ENCODE measurements around the gene ABHD12B. TPM values are rescaled to one million over a fixed set of nuclear protein-coding genes. Genes with fewer than 3 reads are reported as not detected.
"Not testable (repeated sequence)": the region's sequence is repeated elsewhere in the genome, so short reads cannot be mapped to it uniquely, and the experiment has no call there.

The ABHD12B gene
- total RNA-seq, 2 experiments from 2014 or later, result not detected

GRCh38 chr14:50910495-50911420, 38.9 kb downstream of the ABHD12B start:
- H3K9me3 ChIP-seq (ENCODE audit: control insufficient read depth in 1 of 2, insufficient read depth in 1 of 2, low read length in 2 of 2), result no peaks in the 10 kb centered on the region
- Mint-ChIP-seq H3K9me3 (no peaks in the 10 kb centered on the region), H3K4me1 (ENCODE audit: low read depth) (no peaks in the 10 kb centered on the region), H3K27ac (no peak overlapping the region), H3K36me3 (ENCODE audit: low read depth) (no peaks in the 10 kb centered on the region), H3K27me3 (peaks cover 9% of the 10 kb centered on the region), H3K4me3 (no peak overlapping the region)
- DNase-seq (no peak), ATAC-seq (ENCODE audit: poor library complexity) (no peak)
- no peaks in the 10 kb centered on the region for H3K4me1 ChIP-seq (ENCODE audit: insufficient read depth, low read length)
- TF ChIP-seq CTCF (IDR thresholded peaks at IDR 0.05), result no peak
- ChIA-PET CTCF (no interaction called here), POLR2A (no interaction called here)
- no peak overlapping the region for H3K4me3 ChIP-seq (ENCODE audit: low read length)
- no peak overlapping the region for H3K27ac ChIP-seq (ENCODE audit: low read depth in 1 of 2, low read length in 2 of 2)
- H3K36me3 ChIP-seq (ENCODE audit: insufficient read depth, low read length), result no peaks in the 10 kb centered on the region
- intact Hi-C loops (cut with DNase I, micrococcal nuclease), result no loop called here
- peaks cover 10 to 14% of the 10 kb centered on the region in 2 experiments for H3K27me3 ChIP-seq (ENCODE audit: control insufficient read depth in 1 of 2, insufficient read depth in 2 of 2, low read length in 2 of 2)

GRCh38 chr14:50917449-50917848, 45.6 kb downstream of the ABHD12B start:
- no peak for DNase-seq
- Mint-ChIP-seq H3K9me3 (no peaks in the 10 kb centered on the region), H3K4me1 (ENCODE audit: low read depth) (no peaks in the 10 kb centered on the region), H3K36me3 (ENCODE audit: low read depth) (no peaks in the 10 kb centered on the region), H3K27ac (no peak overlapping the region), H3K27me3 (peaks cover 6% of the 10 kb centered on the region), H3K4me3 (no peak overlapping the region)
- POLR2A ChIA-PET, result no interaction called here
- H3K9me3 ChIP-seq (ENCODE audit: control insufficient read depth in 1 of 2, insufficient read depth in 1 of 2, low read length in 2 of 2), result no peaks in the 10 kb centered on the region
- no peak overlapping the region for H3K27ac ChIP-seq (ENCODE audit: low read depth in 1 of 2, low read length in 2 of 2)
- CTCF ChIA-PET, result no interaction called here
- H3K36me3 ChIP-seq (ENCODE audit: insufficient read depth, low read length), result no peaks in the 10 kb centered on the region
- H3K4me3 ChIP-seq (ENCODE audit: low read length), result no peak overlapping the region
- peaks cover 0 to 4% of the 10 kb centered on the region in 2 experiments for H3K27me3 ChIP-seq (ENCODE audit: control insufficient read depth in 1 of 2, insufficient read depth in 2 of 2, low read length in 2 of 2)
- intact Hi-C loops (cut with DNase I, micrococcal nuclease), result no loop called here
- TF ChIP-seq CTCF (IDR thresholded peaks at IDR 0.05), result no peak
- H3K4me1 ChIP-seq (ENCODE audit: insufficient read depth, low read length), result no peaks in the 10 kb centered on the region
- ATAC-seq (ENCODE audit: poor library complexity), result no peak

- CTCF ChIA-PET; H3K4me3 ChIP-seq (ENCODE audit: low read length); H3K36me3 Mint-ChIP-seq (ENCODE audit: low read depth); H3K9me3 ChIP-seq (ENCODE audit: control insufficient read depth in 1 of 2, insufficient read depth in 1 of 2, low read length in 2 of 2); H3K27me3 Mint-ChIP-seq; H3K4me3 Mint-ChIP-seq; H3K4me1 Mint-ChIP-seq (ENCODE audit: low read depth); H3K27me3 ChIP-seq (ENCODE audit: control insufficient read depth in 1 of 2, insufficient read depth in 2 of 2, low read length in 2 of 2); H3K27ac Mint-ChIP-seq; H3K36me3 ChIP-seq (ENCODE audit: insufficient read depth, low read length); ATAC-seq (ENCODE audit: poor library complexity); H3K27ac ChIP-seq (ENCODE audit: low read depth in 1 of 2, low read length in 2 of 2); H3K9me3 Mint-ChIP-seq; POLR2A ChIA-PET; H3K4me1 ChIP-seq (ENCODE audit: insufficient read depth, low read length); DNase-seq; intact Hi-C loops (cut with DNase I, micrococcal nuclease): not testable (repeated sequence)
Observed at GRCh38 chr14:50919524-50919923, 47.7 kb downstream of the ABHD12B start.

Data from CD4-positive, alpha-beta T cell (primary cell).